CD4-positive, alpha-beta T cell (primary cell): ENCODE data around the gene OTUD3. TPM values are rescaled to one million over a fixed set of nuclear protein-coding genes. Genes with fewer than 3 reads are reported as not detected.

Source experiments
- ATAC-seq: fragments of 200-7000 bp; cut with Tn5 transposase; one replicate; pipeline ENCODE4 v1.10.0; 2022; ENCODE audit warnings: mild to moderate bottlenecking; ENCODE audit not compliant: poor library complexity
- CTCF ChIA-PET: fragments of 350-600 bp; sonication (Branson Sonifier 250); formaldehyde crosslinking; loops from one replicate; lab custom pipeline; 2021; ENCODE audit warnings: antibody characterized with exemption, inconsistent platforms; lab: Charles Lee
- POLR2A ChIA-PET: fragments of 350-600 bp; sonication (Branson Sonifier 250); formaldehyde crosslinking; loops from one replicate; lab custom pipeline; 2021; ENCODE audit warnings: antibody characterized with exemption, inconsistent platforms; lab: Charles Lee
- DNase-seq, 14 experiments: peaks; one replicate each; pipeline ENCODE4 v3.0.0-alpha.2; 2013 to 2020; ENCODE audit warnings: mixed read lengths in 2 of 14
- H3K27ac ChIP-seq, 2 donors: one replicate each; pipeline versions ENCODE4 v1.5.1 to v1.7.0; 2013; ENCODE audit warnings: low read length in 2 of 2, low read depth in 1 of 2, mild to moderate bottlenecking in 1 of 2
- H3K27me3 ChIP-seq, 2 experiments: 1 replicate in 1 of 2; 2 replicates in 1 of 2; pipeline versions ENCODE4 v1.6.1 to v1.7.0; 2013; ENCODE audit warnings: low read length in 2 of 2, control low read depth in 1 of 2, mild to moderate bottlenecking in 1 of 2, moderate library complexity in 1 of 2; ENCODE audit not compliant: insufficient read depth in 2 of 2, control insufficient read depth in 1 of 2
- H3K36me3 ChIP-seq: one replicate; pipeline ENCODE4 v1.6.1; 2013; ENCODE audit warnings: low read length, control low read depth; ENCODE audit not compliant: insufficient read depth
- H3K4me1 ChIP-seq: one replicate; pipeline ENCODE4 v1.6.1; 2013; ENCODE audit warnings: low read length, control low read depth; ENCODE audit not compliant: insufficient read depth
- H3K4me3 ChIP-seq: one replicate; pipeline ENCODE4 v1.5.1; 2013; ENCODE audit warnings: mild to moderate bottlenecking, low read length, moderate library complexity
- H3K9me3 ChIP-seq, 2 experiments: 1 replicate in 1 of 2; 2 replicates in 1 of 2; pipeline versions ENCODE4 v1.6.1 to v1.7.0; 2013; ENCODE audit warnings: low read length in 2 of 2, mild to moderate bottlenecking in 2 of 2, control low read depth in 1 of 2, moderate library complexity in 1 of 2; ENCODE audit not compliant: control insufficient read depth in 1 of 2, insufficient read depth in 1 of 2
- H3K27ac Mint-ChIP-seq: one replicate; pipeline ENCODE4 v1.8.0; 2020; ENCODE audit warnings: mixed read lengths
- H3K27me3 Mint-ChIP-seq: one replicate; pipeline ENCODE4 v1.8.0; 2021; ENCODE audit warnings: mixed read lengths
- H3K36me3 Mint-ChIP-seq: one replicate; pipeline ENCODE4 v1.8.0; 2021; ENCODE audit warnings: low read depth, mixed read lengths
- H3K4me1 Mint-ChIP-seq: one replicate; pipeline ENCODE4 v1.8.0; 2021; ENCODE audit warnings: low read depth, mixed read lengths
- H3K4me3 Mint-ChIP-seq: one replicate; pipeline ENCODE4 v1.8.0; 2020; ENCODE audit warnings: mild to moderate bottlenecking, mixed read lengths
- H3K9me3 Mint-ChIP-seq: one replicate; pipeline ENCODE4 v1.8.0; 2020; ENCODE audit warnings: mixed read lengths
- CTCF ChIP-seq: fragments of 200-600 bp; IDR thresholded peaks from one replicate; pipeline ENCODE4 v1.8.0; 2022; ENCODE audit warnings: antibody characterized with exemption, mild to moderate bottlenecking
- intact Hi-C, 2 experiments: fragments of 100-400 bp; cut with DNase I in 1 of 2; cut with micrococcal nuclease in 1 of 2; formaldehyde crosslinking; loops; one replicate each; pipeline versions ENCODE4 v1.15.1 to v1.9.0; 2023 to 2025; cut with DNase I, micrococcal nuclease
- total RNA-seq, 174 experiments: library from RNA in 2 of 174; stranded (reverse) in 2 of 174; gene quantifications; one replicate each; pipeline ENCODE4 v1.2.3 and lab custom pipeline; 2021 to 2026

Gene OTUD3
- total RNA-seq, 2 experiments from 2014 or later: 11.4 to 12.6 TPM

- no peaks in the 10 kb centered on the region for H3K9me3 ChIP-seq
- peaks cover 9 to 17% of the 10 kb centered on the region in 2 experiments for H3K27me3 ChIP-seq
- DNase-seq: no peak
- H3K27ac ChIP-seq: no peak overlapping the region
- Mint-ChIP-seq H3K4me3 (no peak overlapping the region), H3K9me3 (peaks cover 3% of the 10 kb centered on the region), H3K27me3 (peaks cover 49% of the 10 kb centered on the region), H3K27ac (no peak overlapping the region), H3K4me1 (no peaks in the 10 kb centered on the region), H3K36me3 (no peaks in the 10 kb centered on the region)
- intact Hi-C loops: no loop called here
- no peaks in the 10 kb centered on the region for H3K4me1 ChIP-seq
- no peaks in the 10 kb centered on the region for H3K36me3 ChIP-seq
- no peak for ATAC-seq
- POLR2A ChIA-PET: interaction anchor here (0.6 kb wide), 1 partner anchor 12 kb away, joined by 3 read pairs; the partner anchor contains the start of gene OTUD3
- no peak for TF ChIP-seq CTCF
- H3K4me3 ChIP-seq: no peak overlapping the region
- CTCF ChIA-PET: no interaction called here
Measured at GRCh38 chr1:19869929-19870328, 12.3 kb upstream of the OTUD3 start.

GRCh38 chr1:19872190-19872589 is 10.0 kb upstream of the OTUD3 start:
- no peaks in the 10 kb centered on the region for H3K36me3 Mint-ChIP-seq
- no peak overlapping the region for H3K27ac Mint-ChIP-seq
- no peaks in the 10 kb centered on the region for H3K9me3 Mint-ChIP-seq
- no peaks in the 10 kb centered on the region for H3K9me3 ChIP-seq
- no peak overlapping the region for H3K4me3 ChIP-seq
- no peak overlapping the region for H3K4me3 Mint-ChIP-seq
- H3K27ac ChIP-seq: no peak overlapping the region
- H3K27me3 Mint-ChIP-seq: peaks cover 54% of the 10 kb centered on the region
- POLR2A ChIA-PET: no interaction called here
- no peaks in the 10 kb centered on the region for H3K36me3 ChIP-seq
- TF ChIP-seq CTCF: no peak
- intact Hi-C loops: no loop called here
- peaks cover 0 to 11% of the 10 kb centered on the region in 2 experiments for H3K27me3 ChIP-seq
- CTCF ChIA-PET: no interaction called here
- peak in 1 of 14 experiments; percentile 6 for DNase-seq
- no peaks in the 10 kb centered on the region for H3K4me1 Mint-ChIP-seq
- no peaks in the 10 kb centered on the region for H3K4me1 ChIP-seq
- no peak for ATAC-seq

GRCh38 chr1:19877181-19877750 is 4.9 kb upstream of the OTUD3 start:
- H3K9me3 ChIP-seq: no peaks in the 10 kb centered on the region
- H3K9me3 Mint-ChIP-seq: no peaks in the 10 kb centered on the region
- H3K4me1 ChIP-seq: peaks cover 5% of the 10 kb centered on the region
- ATAC-seq (no peak), DNase-seq (no peak)
- H3K27ac ChIP-seq: no peak overlapping the region
- no peak overlapping the region for H3K4me3 Mint-ChIP-seq
- no peaks in the 10 kb centered on the region for H3K36me3 Mint-ChIP-seq
- CTCF ChIA-PET: no interaction called here
- no peak overlapping the region for H3K4me3 ChIP-seq
- intact Hi-C loops: no loop called here
- H3K4me1 Mint-ChIP-seq: peaks cover 5% of the 10 kb centered on the region
- H3K36me3 ChIP-seq: no peaks in the 10 kb centered on the region
- H3K27ac Mint-ChIP-seq: no peak overlapping the region
- no peaks in the 10 kb centered on the region for H3K27me3 ChIP-seq
- H3K27me3 Mint-ChIP-seq: peaks cover 43% of the 10 kb centered on the region
- POLR2A ChIA-PET: no interaction called here
- no peak for TF ChIP-seq CTCF
